ENCODE results near the gene SPEM1. TPM values are rescaled to one million over a fixed set of nuclear protein-coding genes. Genes with fewer than 3 reads are reported as not detected.

SPEM1 gene
- total RNA-seq, 3 donors from 2014 or later = not detected

- Histone ChIP-seq H3K36me3 (no peaks in the 10 kb centered on the region), H3K27me3 (no peaks in the 10 kb centered on the region), H3K27ac (peak overlapping the region; percentile 84 to 92), H3K4me3 (peak overlapping the region; percentile 57 to 89 (median 80)), H3K9me3 (no peaks in the 10 kb centered on the region), H3K4me1 (peaks cover 4 to 8% of the 10 kb centered on the region in 2 donors)
- intact Hi-C loops (cut with DNase I; ENCODE audit: low total_unique reads) = no loop called here
- TF ChIP-seq, protein P1, sequence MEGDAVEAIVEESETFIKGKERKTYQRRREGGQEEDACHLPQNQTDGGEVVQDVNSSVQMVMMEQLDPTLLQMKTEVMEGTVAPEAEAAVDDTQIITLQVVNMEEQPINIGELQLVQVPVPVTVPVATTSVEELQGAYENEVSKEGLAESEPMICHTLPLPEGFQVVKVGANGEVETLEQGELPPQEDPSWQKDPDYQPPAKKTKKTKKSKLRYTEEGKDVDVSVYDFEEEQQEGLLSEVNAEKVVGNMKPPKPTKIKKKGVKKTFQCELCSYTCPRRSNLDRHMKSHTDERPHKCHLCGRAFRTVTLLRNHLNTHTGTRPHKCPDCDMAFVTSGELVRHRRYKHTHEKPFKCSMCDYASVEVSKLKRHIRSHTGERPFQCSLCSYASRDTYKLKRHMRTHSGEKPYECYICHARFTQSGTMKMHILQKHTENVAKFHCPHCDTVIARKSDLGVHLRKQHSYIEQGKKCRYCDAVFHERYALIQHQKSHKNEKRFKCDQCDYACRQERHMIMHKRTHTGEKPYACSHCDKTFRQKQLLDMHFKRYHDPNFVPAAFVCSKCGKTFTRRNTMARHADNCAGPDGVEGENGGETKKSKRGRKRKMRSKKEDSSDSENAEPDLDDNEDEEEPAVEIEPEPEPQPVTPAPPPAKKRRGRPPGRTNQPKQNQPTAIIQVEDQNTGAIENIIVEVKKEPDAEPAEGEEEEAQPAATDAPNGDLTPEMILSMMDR (IDR thresholded peaks at IDR 0.05) = no peak
- TF ChIP-seq POLR2A (IDR thresholded peaks at IDR 0.05) (no peak), POLR2AphosphoS5 (IDR thresholded peaks at IDR 0.05) (no peak)
- DNase-seq (ENCODE audit: low spot score in 2 of 2) = no peak
Observed at GRCh38 chr17:7403043-7403726, 16.9 kb upstream of the SPEM1 start.

- DNase-seq (ENCODE audit: low spot score in 2 of 2) = no peak
- TF ChIP-seq POLR2A (IDR thresholded peaks at IDR 0.05) = no peak
- TF ChIP-seq POLR2AphosphoS5 (IDR thresholded peaks at IDR 0.05) = no peak
- TF ChIP-seq, protein P1 (IDR thresholded peaks at IDR 0.05) = peak in 1 of 3 donors; percentile 27
- Histone ChIP-seq H3K4me3 (peak overlapping the region; percentile 57 to 89 (median 80)), H3K4me1 (peaks cover 4 to 8% of the 10 kb centered on the region in 2 donors), H3K36me3 (no peaks in the 10 kb centered on the region), H3K27ac (peak overlapping the region; percentile 84 to 92), H3K27me3 (no peaks in the 10 kb centered on the region), H3K9me3 (no peaks in the 10 kb centered on the region)
- intact Hi-C loops (cut with DNase I; ENCODE audit: low total_unique reads) = no loop called here
Observed at GRCh38 chr17:7403727-7403976, 16.5 kb upstream of the SPEM1 start.

DNA sequence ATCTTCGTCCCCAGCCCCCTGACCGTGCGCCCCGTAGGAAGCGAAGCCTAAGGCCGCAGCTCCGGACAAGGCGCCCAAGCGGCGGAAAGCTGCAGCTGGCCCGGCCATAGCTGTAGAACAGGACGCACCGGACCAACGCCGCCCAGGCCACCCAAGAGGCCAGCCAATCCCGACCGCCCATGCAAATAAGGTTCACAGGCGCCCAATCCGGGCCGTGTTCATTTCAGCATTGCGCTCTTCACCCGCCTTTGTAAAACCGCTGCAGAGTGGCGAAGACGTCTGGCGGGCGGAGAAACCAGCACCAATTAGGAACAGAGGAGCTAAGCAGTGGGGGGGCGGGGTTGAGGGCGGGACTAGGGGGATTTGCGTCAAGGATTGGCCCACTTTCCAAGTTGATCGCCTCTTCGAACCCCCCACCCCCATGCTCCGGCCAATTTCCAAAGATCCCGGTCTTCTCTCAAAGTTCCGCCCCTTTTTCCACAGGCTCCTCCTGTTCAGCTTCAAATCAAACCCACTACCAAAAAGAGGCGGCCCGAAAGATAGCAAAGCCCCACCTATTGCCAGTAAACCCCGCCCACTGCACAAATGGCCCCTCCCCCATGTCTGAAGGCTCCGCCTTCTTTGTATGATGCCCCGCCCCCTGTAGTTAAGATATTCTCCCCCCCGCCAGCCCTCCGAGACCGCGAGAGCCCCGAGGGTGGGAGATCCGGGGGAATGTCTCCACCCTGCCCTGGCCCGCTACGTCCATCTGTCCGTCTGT lies 16.0 kb upstream of the SPEM1 start, which contains the start of gene TMEM256:
TMEM256 (minus strand) TSS at position 121 of the 760 bp plus-strand sequence; CDS start at position 108, 13 bp downstream.
- peaks cover 4 to 8% of the 10 kb centered on the region in 2 donors for H3K4me1 ChIP-seq
- TF ChIP-seq, protein P1 (IDR thresholded peaks at IDR 0.05) = peak in 1 of 3 donors; percentile 32
- TF ChIP-seq POLR2A (IDR thresholded peaks at IDR 0.05) = peak; percentile 79
- TF ChIP-seq POLR2AphosphoS5 (IDR thresholded peaks at IDR 0.05) = peak; percentile 78 to 87 (median 84)
- DNase-seq (ENCODE audit: low spot score in 2 of 2) = peak; percentile 99

GRCh38 chr17:7404737-7405349 lies 15.3 kb upstream of the SPEM1 start:
- Histone ChIP-seq H3K9me3 (no peaks in the 10 kb centered on the region), H3K27me3 (no peaks in the 10 kb centered on the region), H3K36me3 (no peaks in the 10 kb centered on the region), H3K4me3 (peak overlapping the region; percentile 57 to 89 (median 80)), H3K4me1 (peaks cover 4 to 8% of the 10 kb centered on the region in 2 donors), H3K27ac (peak overlapping the region; percentile 92 to 95)
- TF ChIP-seq POLR2AphosphoS5 (IDR thresholded peaks at IDR 0.05) (no peak), POLR2A (IDR thresholded peaks at IDR 0.05) (no peak)
- TF ChIP-seq, protein P1 (IDR thresholded peaks at IDR 0.05) = no peak
- intact Hi-C loops (cut with DNase I; ENCODE audit: low total_unique reads) = no loop called here
- peak; percentile 46 to 74 for DNase-seq (ENCODE audit: low spot score in 2 of 2)

More for the DNA sequence above, 16.0 kb upstream of the SPEM1 start, which contains the start of gene TMEM256:
- Histone ChIP-seq H3K36me3 (no peaks in the 10 kb centered on the region), H3K27me3 (no peaks in the 10 kb centered on the region), H3K4me3 (peak within 1 kb of the TSS; percentile 57 to 89 (median 80)), H3K9me3 (no peaks in the 10 kb centered on the region), H3K27ac (peak within 1 kb of the TSS; percentile 92 to 95)
- intact Hi-C loops (cut with DNase I; ENCODE audit: low total_unique reads) = no loop called here
